HCT116 (cell line): ENCODE results near the gene AMOTL2. TPM values are rescaled to one million over a fixed set of nuclear protein-coding genes. Genes with fewer than 3 reads are reported as not detected.
A peak's percentile ranks its signal among the peaks of the same experiment; 100 is the strongest.

Experiments
- ATAC-seq: fragments of 200-7000 bp; cut with Tn5 transposase; 2 replicates; pipeline ENCODE4 v1.9.1; 2020; ENCODE audit warnings: mild to moderate bottlenecking, moderate library complexity
- BruUV-seq: library from RNA; stranded (reverse); fragments of 400-500 nt; replicated peaks from 2 replicates; lab custom pipeline; 2021; lab: Mats Ljungman, UMichigan
- CTCF ChIA-PET: fragments of 300-600 bp; sonication (Branson Sonifier 250); formaldehyde crosslinking; loops from one replicate; lab custom pipeline; 2021; ENCODE audit warnings: antibody characterized with exemption; lab: Charles Lee
- POLR2A ChIA-PET: fragments of 300-600, 350-600 bp; sonication (Branson Sonifier 250); formaldehyde crosslinking; loops from one replicate; lab custom pipeline; 2021; ENCODE audit warnings: antibody characterized with exemption; lab: Charles Lee
- RAD21 ChIA-PET, 2 experiments: fragments of 300-600 bp; sonication (Branson Sonifier 250); formaldehyde crosslinking; loops; one replicate each; lab custom pipeline; 2023; ENCODE audit warnings: low total read pairs in 2 of 2; ENCODE audit not compliant: uncharacterized antibody in 2 of 2, unreplicated experiment in 2 of 2, low non-redundant PET in 1 of 2; lab: Charles Lee
- DNase-seq: peaks from one replicate; pipeline ENCODE4 v3.0.0-alpha.2; 2010; ENCODE audit warnings: low read depth, low spot score
- H2AFZ ChIP-seq: fragments of 200-600 bp; shearing (Covaris generic), sonication (generic); 2 replicates; pipeline ENCODE4 v1.6.1; 2017; ENCODE audit warnings: low read depth, mixed run types, mixed read lengths, antibody characterized with exemption, low read length; ENCODE audit not compliant: poor library complexity, severe bottlenecking
- H3K27ac ChIP-seq: 2 replicates; pipeline ENCODE4 v1.5.1; 2012; ENCODE audit warnings: low read depth, low read length
- H3K27me3 ChIP-seq: fragments of 200-600 bp; sonication (generic); 2 replicates; pipeline ENCODE4 v1.6.1; 2016; ENCODE audit warnings: mixed run types, low read length, mixed read lengths; ENCODE audit not compliant: insufficient read depth
- H3K36me3 ChIP-seq, 2 experiments: fragments of 200-500 bp in 1 of 2; fragments of 200-600 bp in 1 of 2; sonication (Bioruptor generic) in 1 of 2; sonication (generic) in 1 of 2; 2 replicates each; pipeline versions ENCODE4 v1.5.1 to v1.6.1; 2014 to 2016; ENCODE audit warnings: low read length in 2 of 2, inconsistent platforms in 1 of 2, mixed read lengths in 1 of 2, mixed run types in 1 of 2; ENCODE audit not compliant: insufficient read depth in 2 of 2, control insufficient read depth in 1 of 2
- H3K4me1 ChIP-seq, 2 experiments: fragments of 200-600 bp in 1 of 2; sonication (generic) in 1 of 2; 2 replicates each; pipeline versions ENCODE4 v1.5.1 to v1.6.1; 2012 to 2017; ENCODE audit warnings: low read length in 2 of 2, inconsistent platforms in 1 of 2, mild to moderate bottlenecking in 1 of 2, mixed read lengths in 1 of 2, mixed run types in 1 of 2, moderate library complexity in 1 of 2; ENCODE audit not compliant: insufficient read depth in 2 of 2, control insufficient read depth in 1 of 2
- H3K4me2 ChIP-seq: fragments of 200-600 bp; sonication (generic); 2 replicates; pipeline ENCODE4 v1.6.1; 2017; ENCODE audit warnings: mixed run types, low read length, mixed read lengths
- H3K4me3 ChIP-seq, 2 experiments: fragments of 200-600 bp in 1 of 2; sonication (generic) in 1 of 2; replicated peaks in 1 of 2; 2 replicates each; pipeline ENCODE4 v1.5.1; 2011 to 2016; ENCODE audit warnings: low read length in 2 of 2, control low read depth in 1 of 2, low read depth in 1 of 2, mild to moderate bottlenecking in 1 of 2, mixed read lengths in 1 of 2, mixed run types in 1 of 2
- H3K79me2 ChIP-seq: fragments of 200-600 bp; sonication (generic); 2 replicates; pipeline ENCODE4 v1.6.1; 2017; ENCODE audit warnings: mild to moderate bottlenecking, mixed run types, low read length, moderate library complexity, mixed read lengths; ENCODE audit not compliant: insufficient read depth
- H3K9ac ChIP-seq: fragments of 200-600 bp; sonication (generic); 2 replicates; pipeline ENCODE4 v1.6.1; 2016; ENCODE audit warnings: low read length, mixed read lengths
- H3K9me2 ChIP-seq: fragments of 200-600 bp; sonication (generic), shearing (Covaris generic); 2 replicates; pipeline ENCODE4 v1.6.1; 2017; ENCODE audit warnings: mixed run types, mild to moderate bottlenecking, moderate library complexity; ENCODE audit not compliant: insufficient read depth
- H3K9me3 ChIP-seq, 2 experiments: fragments of 200-500 bp in 1 of 2; fragments of 200-600 bp in 1 of 2; sonication (Bioruptor generic) in 1 of 2; sonication (generic) in 1 of 2; 2 replicates each; pipeline ENCODE4 v1.6.1; 2014 to 2017; ENCODE audit warnings: low read length in 2 of 2, mixed read lengths in 2 of 2, inconsistent platforms in 1 of 2, low read depth in 1 of 2, mild to moderate bottlenecking in 1 of 2, mixed run types in 1 of 2, moderate library complexity in 1 of 2; ENCODE audit not compliant: control insufficient read depth in 1 of 2, insufficient read depth in 1 of 2
- H4K20me1 ChIP-seq: fragments of 200-600 bp; sonication (generic), shearing (Covaris generic); 2 replicates; pipeline ENCODE4 v1.6.1; 2017; ENCODE audit warnings: mixed run types, mild to moderate bottlenecking, moderate library complexity; ENCODE audit not compliant: insufficient read depth
- CBX3 ChIP-seq: IDR thresholded peaks from 2 replicates; pipeline ENCODE4 v1.6.1; 2012; ENCODE audit warnings: low read depth
- CEBPB ChIP-seq: IDR thresholded peaks from 2 replicates; pipeline ENCODE4 v1.6.1; 2012; ENCODE audit warnings: low read depth
- CTCF ChIP-seq, 3 experiments: fragments of 200-600 bp in 1 of 3; sonication (generic) in 1 of 3; IDR thresholded peaks in 2 of 3; conservative IDR thresholded peaks in 1 of 3; 2 replicates each; pipeline ENCODE4 v1.5.1; 2012 to 2017; ENCODE audit warnings: low read depth in 2 of 3, low read length in 2 of 3, antibody characterized with exemption in 1 of 3, borderline replicate concordance in 1 of 3, control low read depth in 1 of 3, mild to moderate bottlenecking in 1 of 3, mixed read lengths in 1 of 3, mixed run types in 1 of 3, moderate library complexity in 1 of 3; ENCODE audit not compliant: insufficient read depth in 1 of 3
- EGR1 ChIP-seq: IDR thresholded peaks from 2 replicates; pipeline ENCODE4 v1.6.1; 2012; ENCODE audit warnings: low read depth
- EZH2 ChIP-seq: fragments of 200-600 bp; sonication (generic); IDR thresholded peaks from 2 replicates; pipeline ENCODE4 v1.6.1; 2017; ENCODE audit warnings: antibody characterized with exemption, mixed run types
- EZH2phosphoT487 ChIP-seq: fragments of 200-600 bp; IDR thresholded peaks from 2 replicates; pipeline ENCODE4 v1.6.1; 2018; ENCODE audit warnings: antibody characterized with exemption, borderline replicate concordance
- FOSL1 ChIP-seq: IDR thresholded peaks from 2 replicates; pipeline ENCODE4 v1.6.1; 2012; ENCODE audit warnings: low read depth
- JUND ChIP-seq: IDR thresholded peaks from 2 replicates; pipeline ENCODE4 v1.6.1; 2012
- MAX ChIP-seq: IDR thresholded peaks from 2 replicates; pipeline ENCODE4 v1.6.1; 2012
- POLR2A ChIP-seq: IDR thresholded peaks from 2 replicates; pipeline ENCODE4 v1.7.0; 2011; ENCODE audit warnings: borderline replicate concordance; ENCODE audit not compliant: insufficient read depth, insufficient read length; ENCODE audit errors: extremely low read depth
- RAD21 ChIP-seq: IDR thresholded peaks from 2 replicates; pipeline ENCODE4 v1.6.1; 2012; ENCODE audit warnings: low read depth, mild to moderate bottlenecking
- REST ChIP-seq: IDR thresholded peaks from 2 replicates; pipeline ENCODE4 v1.6.1; 2012; ENCODE audit warnings: low read depth
- SIN3A ChIP-seq: IDR thresholded peaks from 2 replicates; pipeline ENCODE4 v1.6.1; 2012; ENCODE audit warnings: low read depth
- SP1 ChIP-seq: IDR thresholded peaks from 2 replicates; pipeline ENCODE4 v1.6.1; 2012; ENCODE audit warnings: low read depth
- YY1 ChIP-seq: IDR thresholded peaks from 2 replicates; pipeline ENCODE4 v1.6.1; 2011; ENCODE audit warnings: low read length, low read depth, moderate library complexity, mild to moderate bottlenecking; ENCODE audit not compliant: insufficient replicate concordance; ENCODE audit errors: extremely low read depth
- ZBTB33 ChIP-seq: IDR thresholded peaks from 2 replicates; pipeline ENCODE4 v1.6.1; 2011; ENCODE audit warnings: mild to moderate bottlenecking, low read length, moderate library complexity; ENCODE audit not compliant: insufficient replicate concordance; ENCODE audit errors: extremely low read depth
- ZFX ChIP-seq: fragments of 450-650 bp; IDR thresholded peaks from 2 replicates; pipeline ENCODE4 v1.6.1; 2017
- intact Hi-C: fragments of 100-400 bp; cut with micrococcal nuclease; formaldehyde crosslinking; loops from 2 replicates; pipeline ENCODE4 v1.10.0; 2022
- total RNA-seq: library from RNA; stranded (reverse); gene quantifications from one replicate; pipeline ENCODE4 v1.2.1, GENCODE V29; 2021; ENCODE audit not compliant: unreplicated experiment

AMOTL2 gene
- total RNA-seq, 1 experiment from 2014 or later: 54.0 TPM

GRCh38 chr3:134313847-134314587 is 60.2 kb downstream of the AMOTL2 start:
- Histone ChIP-seq H3K9me3 (no peaks in the 10 kb centered on the region), H3K27me3 (no peaks in the 10 kb centered on the region), H3K36me3 (no peaks in the 10 kb centered on the region), H3K4me2 (peak overlapping the region; percentile 96), H3K4me1 (peaks cover 57 to 73% of the 10 kb centered on the region in 2 experiments), H3K79me2 (no peaks in the 10 kb centered on the region), H2AFZ (no peak overlapping the region), H4K20me1 (no peaks in the 10 kb centered on the region), H3K4me3 (peak overlapping the region; percentile 60 to 70), H3K27ac (peak overlapping the region; percentile 79), H3K9me2 (no peaks in the 10 kb centered on the region), H3K9ac (peak overlapping the region; percentile 84)
- no TSS peak for BruUV-seq
- ATAC-seq: no peak
- no peak for DNase-seq
- RAD21 ChIA-PET: interaction anchor here (0.7 to 1.6 kb wide), 6 partner anchors 13 to 160 kb away, joined by 3 to 4 read pairs (median 4); partner anchors contain the start of gene AMOTL2 (in 1 of the 2)
- POLR2A ChIA-PET: interaction anchor here (0.6 to 0.9 kb wide), 2 partner anchors 9 to 14 kb away, joined by 4 read pairs; no protein-coding TSS in a partner anchor
- CTCF ChIA-PET: interaction anchor here (0.6 to 2.7 kb wide), 15 partner anchors 8 to 172 kb away, joined by 3 to 11 read pairs (median 3); partner anchors contain the start of genes AMOTL2, ANAPC13 and CEP63
- TF ChIP-seq FOSL1 (no peak), ZFX (no peak), YY1 (no peak), MAX (no peak), EZH2phosphoT487 (no peak), CEBPB (no peak), CBX3 (no peak), RAD21 (no peak), EZH2 (no peak), ZBTB33 (no peak), REST (no peak), EGR1 (no peak), SP1 (no peak), CTCF (IDR thresholded peaks at IDR 0.05 in 2 of 3, conservative IDR thresholded peaks at IDR 0.05 in 1 of 3; ENCODE audit: borderline replicate concordance in 1 of 3, insufficient read depth in 1 of 3, low read depth in 2 of 3, low read length in 2 of 3) (no peak), POLR2A (no peak), SIN3A (no peak), JUND (no peak)
- intact Hi-C loops: loop anchor here (1.0 to 2.0 kb wide), 2 partner anchors 45 to 160 kb away; no protein-coding TSS in a partner anchor
